Fibroblast of the conjunctiva (primary cell): ENCODE measurements around the gene SMARCA1.

Experiments
- DNase-seq: peaks from one replicate; pipeline ENCODE4 v3.0.0-alpha.2; 2010; ENCODE audit warnings: low read depth

Gene SMARCA1

DNA sequence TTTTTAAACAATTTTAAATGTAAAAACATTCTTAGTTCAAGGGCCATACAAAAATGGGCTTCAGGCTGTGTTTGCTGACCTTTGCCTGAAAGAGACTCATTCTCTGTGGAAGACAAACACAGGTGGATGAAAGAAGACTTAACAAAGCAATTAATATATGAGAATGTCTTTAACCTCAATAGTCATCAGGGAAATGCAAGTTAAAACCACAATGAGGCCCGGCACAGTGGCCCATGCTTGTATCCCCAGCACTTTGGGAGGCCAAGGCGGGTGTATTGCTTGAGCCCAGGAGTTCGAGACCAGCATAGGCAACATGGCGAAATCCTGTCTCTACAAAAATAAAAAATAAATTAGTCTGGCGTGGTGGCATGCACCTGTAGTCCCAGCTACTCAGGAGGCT is 7.1 kb upstream of the SMARCA1 start:
- no peak for DNase-seq

DNA sequence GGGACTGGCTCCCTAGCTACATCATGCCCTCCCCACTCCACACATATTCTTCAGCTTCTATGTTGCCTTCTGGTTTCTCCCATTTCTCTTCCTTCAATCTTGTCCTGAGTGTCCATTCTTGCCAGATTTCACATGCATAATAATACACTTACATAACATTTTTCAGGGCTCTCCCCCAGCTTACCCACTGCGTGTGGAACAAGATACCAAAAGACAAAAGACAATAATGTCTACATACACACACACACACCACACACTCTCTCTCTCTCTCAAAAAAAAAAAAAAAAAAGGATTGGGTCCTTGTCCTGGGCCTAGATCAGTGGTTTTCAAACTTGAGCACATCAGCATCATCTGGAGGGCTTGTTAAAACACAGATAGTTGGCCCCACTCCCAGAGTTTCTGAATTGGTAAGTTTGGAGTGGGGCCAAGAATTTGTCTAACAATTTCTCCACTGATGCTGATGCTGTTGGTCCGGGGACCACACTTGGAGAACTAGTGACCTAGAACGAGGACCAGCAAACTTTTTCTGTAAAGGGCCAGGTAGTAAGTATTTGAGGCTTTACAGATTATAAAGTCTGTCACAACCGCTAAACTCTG is 6.5 kb upstream of the SMARCA1 start:
- DNase-seq: peak; percentile 26

DNA sequence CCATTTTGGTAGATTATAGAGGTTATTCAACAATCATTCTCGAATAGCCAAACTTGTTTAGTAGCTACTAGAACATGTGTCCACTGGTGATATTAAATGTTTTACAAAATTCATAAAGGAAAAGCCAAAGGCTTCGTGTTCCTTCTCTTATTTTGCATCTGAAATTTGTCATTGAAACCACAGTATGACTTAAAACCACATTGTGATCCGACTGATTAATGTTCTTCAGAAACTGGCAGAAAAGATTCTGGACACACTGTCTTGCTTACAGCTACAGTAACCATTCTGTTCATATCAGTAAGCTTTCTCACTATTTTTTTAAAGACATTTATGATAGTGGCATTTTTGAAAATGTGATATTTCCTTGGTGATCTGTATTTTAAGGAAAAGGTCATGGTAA is 2.6 kb upstream of the SMARCA1 start:
- no peak for DNase-seq

DNA sequence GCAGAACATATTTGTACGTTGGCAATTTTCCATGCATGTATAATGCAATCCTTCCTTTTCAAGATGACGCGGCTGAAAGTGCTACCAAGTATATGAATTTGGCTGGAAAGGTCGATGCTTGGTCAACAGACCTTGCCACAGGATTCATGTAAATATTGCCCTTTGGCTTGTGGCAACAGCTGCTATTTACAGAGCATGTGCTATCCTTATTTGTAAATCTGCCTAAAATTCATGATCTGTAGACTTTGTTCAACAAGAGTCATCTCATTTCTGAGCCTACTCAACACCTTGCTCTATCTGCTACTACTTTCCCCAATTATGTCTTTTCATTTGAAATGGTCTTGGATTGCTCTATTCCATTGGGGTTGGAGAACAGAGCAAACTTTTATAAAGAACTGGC is 1.9 kb upstream of the SMARCA1 start:
- no peak for DNase-seq

DNA sequence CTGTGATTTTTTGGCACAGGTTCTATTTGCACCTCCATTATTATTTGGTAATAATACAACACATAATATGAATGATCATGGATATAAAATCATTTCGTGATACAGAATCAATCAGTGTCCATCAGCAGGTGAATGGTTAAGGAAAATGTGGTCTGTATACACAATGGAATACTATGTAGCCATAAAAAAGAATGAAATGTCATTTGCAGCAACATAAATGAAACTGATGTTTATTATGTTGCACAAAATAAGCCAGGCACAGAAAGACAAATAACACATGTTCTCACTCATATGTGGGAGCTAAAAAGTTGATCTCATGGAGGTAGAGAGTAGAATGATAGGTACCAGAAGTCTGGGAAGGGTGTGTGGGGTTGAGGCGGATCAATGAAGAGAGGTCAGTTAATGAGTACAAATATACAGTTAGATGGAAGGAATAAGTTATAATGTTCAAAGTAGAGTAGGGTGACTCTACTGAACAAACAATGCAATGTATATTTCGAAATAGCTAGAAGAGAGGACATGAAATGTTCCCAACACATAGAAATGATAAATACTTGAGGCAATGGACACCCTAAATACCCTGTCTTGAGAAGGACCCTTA is 1.1 kb upstream of the SMARCA1 start:
- DNase-seq: no peak

DNA sequence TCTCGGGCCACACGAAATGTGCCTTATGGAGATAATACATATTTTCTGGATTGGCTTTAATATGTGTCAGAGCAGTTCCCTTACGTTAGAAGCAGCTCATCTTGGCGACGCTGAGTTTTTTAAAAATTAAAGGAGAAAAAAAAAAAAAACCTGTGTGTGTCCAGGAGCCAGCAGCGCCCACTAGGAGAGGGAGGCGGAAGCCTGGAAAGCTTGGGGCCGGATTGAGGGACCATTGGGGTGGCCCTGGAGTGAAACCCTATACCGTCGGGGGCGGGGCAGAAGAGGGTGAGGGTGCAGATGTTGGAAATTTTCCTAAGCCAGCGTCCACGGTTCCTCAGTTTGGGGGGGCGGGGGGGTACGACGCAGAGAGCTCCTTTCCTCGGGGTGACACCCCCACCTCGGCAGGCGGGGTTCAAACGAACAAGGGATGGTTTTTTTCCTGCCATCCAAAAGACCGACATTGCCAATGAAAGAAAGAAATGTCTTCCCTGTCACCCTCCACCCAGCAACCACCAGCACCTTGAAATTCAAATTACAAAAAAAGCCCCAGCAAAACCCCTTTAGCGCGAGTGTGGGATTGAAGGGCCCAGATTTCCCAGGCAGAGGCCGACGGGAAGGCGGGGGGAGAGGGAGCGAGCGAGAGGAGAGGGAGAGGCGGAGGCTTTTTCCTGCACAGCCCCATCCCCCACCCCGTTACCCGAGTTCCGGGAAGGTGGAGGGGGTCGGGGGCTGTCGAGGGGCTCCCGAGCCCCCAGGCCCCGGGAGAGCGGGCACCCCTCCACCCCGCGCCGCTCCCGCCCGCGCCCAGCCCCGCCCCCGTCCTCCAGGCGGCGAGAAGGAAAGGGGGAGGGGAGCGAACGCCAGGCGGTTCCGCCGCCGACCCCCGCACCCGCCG is 859 bp downstream of the SMARCA1 start:
- DNase-seq: peak; percentile 36

DNA sequence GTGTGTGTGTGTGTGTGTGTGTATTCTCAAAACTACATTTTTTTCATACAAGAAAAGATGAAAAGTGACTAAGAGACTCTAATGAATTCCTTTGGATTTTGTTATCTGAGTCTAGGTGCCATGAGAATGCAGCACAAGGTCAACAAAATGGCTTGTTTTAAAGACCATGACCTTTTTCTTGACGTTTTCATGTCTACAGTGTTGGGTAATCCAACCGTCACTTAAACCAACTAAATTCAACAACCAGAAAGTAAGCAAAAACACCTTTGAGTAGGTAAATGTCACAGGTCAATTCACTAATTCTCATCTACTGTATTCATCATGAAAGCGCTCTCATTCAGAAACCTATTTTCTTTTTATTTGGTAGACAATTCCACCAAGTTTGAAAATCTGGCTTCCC is 3.1 kb downstream of the SMARCA1 start:
- no peak for DNase-seq

DNA sequence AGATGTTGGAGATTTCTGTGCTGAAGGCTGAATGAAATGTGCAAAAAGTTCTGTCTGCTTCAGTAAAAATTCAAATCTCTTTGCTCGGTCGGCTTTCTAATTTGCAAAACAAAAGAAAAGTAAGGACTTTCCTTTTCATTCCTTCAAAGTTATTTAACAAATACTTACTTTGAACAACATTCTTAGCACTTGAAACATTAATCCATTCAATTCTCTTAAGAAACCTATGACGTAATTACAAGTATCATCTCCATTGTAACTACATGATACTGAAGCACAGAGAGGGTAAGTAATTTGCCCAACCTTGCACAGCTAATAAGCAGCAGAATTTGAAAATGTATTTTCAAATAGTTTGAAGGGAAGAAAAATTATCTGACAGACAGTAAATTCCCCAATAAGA is 6.9 kb downstream of the SMARCA1 start:
- DNase-seq: no peak

DNA sequence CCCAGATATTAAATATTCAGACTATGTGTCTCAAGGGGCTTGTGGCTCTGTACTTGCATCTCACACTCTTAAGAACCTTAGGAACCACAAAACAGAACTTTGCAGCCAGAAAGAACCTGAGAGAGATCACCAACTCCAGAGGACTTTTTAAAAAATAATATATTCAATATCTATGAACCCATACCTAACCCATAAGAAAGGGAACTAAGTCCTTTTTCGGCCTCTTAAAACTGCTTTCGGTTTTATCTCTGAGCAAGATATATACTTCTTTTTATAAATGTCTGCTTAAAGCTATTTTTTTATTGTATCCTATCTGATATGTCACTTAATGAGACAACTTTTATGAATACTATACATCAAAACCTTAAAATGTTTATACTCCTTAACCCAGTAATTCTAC is 10.9 kb downstream of the SMARCA1 start:
- DNase-seq: no peak

DNA sequence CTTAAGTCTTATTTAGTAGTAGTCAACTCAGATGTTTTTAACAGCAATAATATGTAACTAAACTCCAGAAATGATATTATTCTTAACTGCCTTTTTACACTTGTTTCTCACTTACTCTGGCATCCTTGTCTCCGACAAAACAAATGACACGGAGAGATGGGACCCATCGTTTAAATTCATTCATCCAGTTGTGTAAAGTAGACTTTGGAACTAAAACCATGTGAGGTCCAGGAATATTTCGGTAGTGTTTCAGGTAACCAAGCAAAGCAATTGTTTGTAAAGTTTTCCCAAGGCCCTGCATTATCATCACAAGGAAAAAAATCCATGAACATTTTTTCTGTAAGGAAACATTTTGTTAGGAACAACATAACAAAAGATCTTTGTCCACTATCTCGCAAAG is 11.6 kb downstream of the SMARCA1 start:
- no peak for DNase-seq

DNA sequence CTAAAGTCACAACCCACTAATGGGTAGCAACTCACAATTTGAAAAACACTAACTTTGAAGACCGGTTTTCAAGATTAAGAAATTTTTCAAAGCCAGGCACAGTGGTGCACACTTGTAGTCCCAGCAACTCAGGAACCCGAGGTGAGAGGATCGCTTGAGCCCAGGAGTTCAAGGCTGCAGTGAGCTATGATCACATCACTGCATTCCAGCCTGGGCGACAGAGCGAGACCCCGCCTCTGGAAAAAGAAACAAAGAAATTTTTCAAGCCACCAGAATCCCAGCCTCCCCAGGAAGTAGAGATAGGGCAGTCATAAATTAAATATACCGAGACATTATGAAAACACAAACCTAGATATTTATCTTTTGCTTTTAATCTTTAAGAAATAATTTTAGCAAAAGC is 13.0 kb downstream of the SMARCA1 start:
- no peak for DNase-seq

DNA sequence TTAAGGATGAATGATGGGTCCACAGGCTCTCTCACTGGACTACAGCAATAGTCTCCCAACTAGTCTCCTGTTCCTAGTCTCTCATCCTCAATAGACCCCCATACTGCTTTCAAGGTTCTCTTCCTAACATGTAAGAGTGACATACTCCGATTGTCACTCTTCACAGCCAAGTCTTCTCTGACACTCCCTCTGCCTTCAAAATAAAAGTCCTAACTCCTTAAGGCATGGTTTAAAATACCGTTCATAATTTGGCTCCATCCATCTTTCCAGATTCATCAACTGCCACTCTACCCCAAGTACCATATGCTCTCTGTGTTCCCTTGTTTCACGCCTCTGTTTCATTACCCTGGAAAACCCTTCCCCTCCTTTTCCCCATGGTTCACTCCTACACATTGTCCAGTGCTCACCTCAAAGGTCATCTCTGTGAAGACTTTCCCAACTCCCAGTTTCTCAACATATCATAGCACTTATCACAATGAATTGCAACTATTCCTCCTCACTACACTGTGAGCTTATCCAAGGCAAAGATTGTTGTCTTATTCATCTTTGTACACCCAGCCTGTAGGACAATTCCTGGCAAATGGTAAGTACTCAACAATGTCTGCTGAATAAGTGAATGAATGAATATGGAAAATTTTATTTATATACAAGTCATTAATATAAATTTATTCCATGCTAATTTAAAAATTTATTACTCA is 26.0 kb downstream of the SMARCA1 start:
- no peak for DNase-seq

DNA sequence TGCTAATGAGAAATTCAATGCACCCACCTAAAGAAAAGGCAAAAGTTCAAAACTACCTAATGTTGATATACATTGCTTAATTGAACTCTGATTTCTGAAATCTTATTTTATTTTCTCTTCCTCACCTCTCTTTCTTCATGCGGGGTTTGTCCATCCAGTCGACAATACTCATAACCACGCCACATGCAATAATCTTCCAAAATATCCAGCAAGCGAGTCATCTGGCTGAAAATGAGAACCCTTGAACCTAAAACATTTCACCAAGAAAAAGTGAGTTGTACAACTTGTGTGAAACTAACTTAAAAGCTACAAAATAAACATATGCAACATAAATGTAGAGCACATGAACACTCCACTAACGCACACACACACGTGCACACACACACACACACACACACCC is 26.7 kb downstream of the SMARCA1 start:
- no peak for DNase-seq

DNA sequence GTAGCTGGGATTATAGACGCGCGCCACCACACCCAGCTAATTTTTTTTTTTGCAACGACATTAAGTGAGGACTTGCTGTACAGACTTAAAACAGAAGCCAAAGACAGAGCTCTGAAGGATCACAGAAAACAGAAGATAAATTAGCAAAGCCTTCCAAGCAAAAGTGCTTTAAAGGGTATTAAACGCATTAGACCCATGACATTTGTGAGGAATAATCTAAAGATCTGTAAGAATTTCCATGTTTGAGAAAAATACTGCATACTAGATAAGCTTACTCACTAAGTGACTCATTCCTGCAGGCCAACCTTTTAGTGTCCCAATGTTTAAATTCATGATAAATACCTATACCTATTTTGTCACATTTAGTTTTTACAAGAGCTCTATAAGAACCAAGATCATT is 27.4 kb downstream of the SMARCA1 start:
- no peak for DNase-seq

DNA sequence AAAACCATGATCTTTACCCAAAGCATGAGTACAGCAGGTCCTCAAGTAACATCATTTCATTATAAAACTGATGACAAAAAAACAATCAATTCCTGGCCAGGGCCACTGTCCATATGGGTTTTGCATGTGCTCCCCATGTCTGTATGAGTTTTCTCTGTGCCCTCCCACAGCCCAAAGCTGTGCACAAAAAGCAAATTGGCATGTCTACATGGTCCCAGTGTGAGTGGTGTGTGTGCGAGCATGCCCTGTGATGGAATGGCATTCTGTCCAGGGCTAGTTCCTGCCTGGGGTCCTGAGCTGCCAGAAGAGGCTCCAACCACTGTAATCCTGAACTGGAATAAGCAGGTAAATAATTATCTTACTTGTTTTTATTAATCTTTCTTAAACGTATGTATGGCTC is 28.4 kb downstream of the SMARCA1 start:
- DNase-seq: no peak

DNA sequence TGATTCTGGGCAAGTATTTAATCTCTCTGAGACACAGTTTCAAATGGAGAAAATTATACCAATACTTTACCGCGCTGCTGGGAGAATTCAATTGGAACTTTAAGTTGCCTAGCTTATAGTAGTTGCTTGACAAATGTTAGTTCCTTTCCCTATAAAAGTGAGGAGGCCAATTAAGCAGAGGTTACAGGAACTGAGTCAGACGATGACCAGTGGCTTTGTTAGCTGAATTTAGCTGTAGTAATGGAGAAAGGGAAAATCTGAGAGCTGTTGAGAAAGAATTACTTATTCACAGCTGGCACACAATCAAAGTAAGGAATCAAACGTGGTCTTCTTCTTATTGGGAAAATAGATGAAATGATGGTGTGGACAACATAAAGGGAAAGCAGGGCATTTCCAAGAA is 29.6 kb downstream of the SMARCA1 start:
- DNase-seq: no peak

DNA sequence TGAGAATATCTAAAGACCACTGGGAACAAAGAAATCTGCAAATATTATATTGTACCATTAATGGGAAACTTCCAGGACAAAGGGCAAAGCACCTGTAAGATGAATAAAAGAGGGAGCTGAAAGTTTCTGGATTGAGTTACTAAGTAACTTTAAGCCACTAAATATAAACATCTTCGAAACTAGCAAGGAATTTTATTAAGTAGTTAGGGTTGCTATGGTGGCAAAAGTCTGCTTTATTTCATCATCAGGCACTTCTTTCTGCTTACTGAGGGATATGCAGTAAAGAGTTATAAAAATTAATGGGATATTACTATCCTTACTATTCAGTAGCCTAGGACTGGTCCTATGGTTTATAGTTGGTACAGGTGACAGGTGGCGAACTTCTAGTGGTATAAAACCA is 33.0 kb downstream of the SMARCA1 start:
- DNase-seq: no peak

DNA sequence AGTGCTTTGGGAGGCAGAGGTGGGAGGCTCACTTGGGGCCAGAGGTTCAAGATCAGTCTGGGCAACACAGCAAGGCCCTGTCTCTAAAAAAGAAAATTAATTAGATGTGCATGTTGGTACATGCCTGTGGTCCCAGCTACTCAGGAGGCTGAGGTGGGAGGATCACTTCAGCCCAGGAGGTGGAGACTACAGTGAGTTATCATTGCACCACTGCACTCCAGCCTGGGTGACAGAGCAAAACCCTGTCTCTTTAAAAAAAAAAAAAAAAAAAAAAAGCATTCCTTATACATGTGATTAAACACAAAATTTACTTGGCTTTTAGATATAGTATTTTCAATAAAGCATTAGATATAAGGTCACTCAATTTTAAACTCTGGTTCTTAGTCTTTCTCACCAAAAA is 34.9 kb downstream of the SMARCA1 start:
- no peak for DNase-seq

DNA sequence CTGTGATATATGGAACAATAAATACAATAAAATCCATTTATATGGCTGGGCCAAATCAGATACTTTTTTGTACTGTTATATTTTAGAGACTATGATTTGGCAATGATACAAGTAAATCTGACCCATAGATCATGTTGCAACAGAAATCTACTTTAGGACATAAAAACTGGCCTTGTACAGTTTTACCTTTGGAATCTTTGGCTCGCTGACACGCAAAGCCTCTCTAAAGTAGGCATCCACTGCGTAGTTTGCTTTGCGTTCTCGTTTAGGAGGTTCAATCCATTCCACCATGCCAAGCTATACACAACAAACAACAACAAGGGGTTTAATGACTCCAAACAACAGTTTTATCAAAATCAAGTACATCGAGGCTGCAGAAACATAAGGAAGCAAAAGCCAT is 42.4 kb downstream of the SMARCA1 start:
- DNase-seq: no peak

DNA sequence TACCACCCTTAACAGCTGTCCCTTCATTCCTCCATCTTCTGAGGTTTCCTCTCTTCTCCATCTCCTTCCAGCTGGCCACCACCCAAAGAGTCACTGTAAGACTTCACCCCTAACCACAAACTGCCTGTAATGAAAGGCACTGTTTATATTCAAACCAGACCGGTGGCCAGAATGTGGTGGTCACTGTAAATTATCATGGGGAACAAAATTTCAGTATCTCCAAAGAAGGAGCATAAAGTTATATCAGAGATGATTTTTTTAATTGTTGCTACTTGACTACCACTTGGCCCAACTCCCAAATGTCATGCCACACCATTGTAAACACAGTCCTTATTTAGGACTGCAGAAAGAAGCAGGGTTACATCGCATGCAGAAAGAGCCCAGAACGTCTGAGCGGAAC is 44.8 kb downstream of the SMARCA1 start:
- no peak for DNase-seq

DNA sequence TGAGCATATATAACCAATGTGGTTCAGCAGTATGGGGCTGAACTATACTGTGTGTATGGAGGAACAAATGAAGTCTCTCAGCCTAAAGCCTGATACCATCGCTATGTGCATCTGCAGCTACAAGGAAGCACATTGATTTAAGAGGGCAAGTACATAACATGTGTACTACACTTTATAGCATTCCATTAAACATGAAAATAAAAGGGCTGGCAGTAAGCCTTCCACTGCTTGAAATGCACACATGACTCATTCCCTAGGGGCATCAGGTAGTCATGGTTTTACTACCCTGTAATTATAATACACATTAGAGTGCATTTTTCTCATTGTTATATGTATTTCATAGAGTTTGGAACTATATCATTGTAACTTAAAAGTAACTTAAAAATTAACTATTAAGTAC is 51.2 kb downstream of the SMARCA1 start:
- DNase-seq: peak; percentile 17

DNA sequence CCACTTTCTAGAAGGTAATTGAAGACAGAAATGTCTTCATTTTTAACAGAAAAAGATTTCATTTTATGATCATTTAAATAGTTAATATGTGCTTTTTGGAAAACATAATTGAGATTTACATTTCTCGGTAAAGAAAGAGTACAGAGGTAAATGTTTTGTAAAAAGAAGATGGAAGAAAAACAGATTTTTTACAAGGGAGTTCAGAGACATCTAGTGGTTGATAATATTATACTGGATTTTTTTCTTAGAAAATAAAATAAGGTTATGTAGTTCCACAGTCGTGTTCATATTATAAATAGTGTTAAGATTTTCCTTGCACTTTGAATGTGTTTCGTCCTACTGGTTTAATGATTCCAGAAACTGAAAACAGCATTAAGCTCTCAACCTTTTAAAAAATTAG is 60.6 kb downstream of the SMARCA1 start:
- DNase-seq: no peak
